Activated B cell treated with CpG ODN at 0.5 μM for 24 hours (primary cell): ENCODE measurements around the gene UBQLN4. TPM values are rescaled to one million over a fixed set of nuclear protein-coding genes. Genes with fewer than 3 reads are reported as not detected.

Experiments
- ATAC-seq: fragments of 200-7000 bp; cut with Tn5 transposase; one replicate; pipeline ENCODE4 v1.10.0; 2021; ENCODE audit warnings: low read depth, mild to moderate bottlenecking, moderate library complexity
- CTCF ChIA-PET: fragments of 350-600 bp; sonication (Branson Sonifier 250); formaldehyde crosslinking; loops from one replicate; lab custom pipeline; 2021; ENCODE audit warnings: antibody characterized with exemption; lab: Charles Lee
- POLR2A ChIA-PET: fragments of 350-600 bp; sonication (Branson Sonifier 250); formaldehyde crosslinking; loops from one replicate; lab custom pipeline; 2021; ENCODE audit warnings: antibody characterized with exemption; lab: Charles Lee
- DNase-seq: peaks from one replicate; pipeline ENCODE4 v3.0.0; 2022
- H3K27ac Mint-ChIP-seq: one replicate; pipeline ENCODE4 v1.8.0; 2020; ENCODE audit warnings: mixed read lengths
- H3K27me3 Mint-ChIP-seq: one replicate; pipeline ENCODE4 v1.8.0; 2021; ENCODE audit warnings: mixed read lengths
- H3K36me3 Mint-ChIP-seq: one replicate; pipeline ENCODE4 v1.8.0; 2021; ENCODE audit warnings: low read depth, mixed read lengths
- H3K4me1 Mint-ChIP-seq: one replicate; pipeline ENCODE4 v1.8.0; 2021; ENCODE audit warnings: mixed read lengths
- H3K4me3 Mint-ChIP-seq: one replicate; pipeline ENCODE4 v1.8.0; 2020; ENCODE audit warnings: mild to moderate bottlenecking, mixed read lengths
- H3K9me3 Mint-ChIP-seq: one replicate; pipeline ENCODE4 v1.8.0; 2020; ENCODE audit warnings: mixed read lengths
- CTCF ChIP-seq: fragments of 200-600 bp; IDR thresholded peaks from one replicate; pipeline ENCODE4 v1.8.0; 2022; ENCODE audit warnings: antibody characterized with exemption, mild to moderate bottlenecking
- intact Hi-C: fragments of 100-400 bp; cut with micrococcal nuclease; formaldehyde crosslinking; loops from one replicate; pipeline ENCODE4 v1.15.1; 2024
- total RNA-seq: library from RNA; stranded (reverse); gene quantifications from 2 replicates; pipeline ENCODE4 v1.2.3, GENCODE V29; 2022

Gene UBQLN4
- total RNA-seq, 1 donor from 2014 or later: 28.1 TPM

- no peak for TF ChIP-seq CTCF
- CTCF ChIA-PET: interaction anchor here (0.6 kb wide), 1 partner anchor 668 kb away, joined by 3 read pairs; no protein-coding TSS in a partner anchor
- Mint-ChIP-seq H3K4me3 (no peak overlapping the region), H3K36me3 (no peaks in the 10 kb centered on the region), H3K9me3 (no peaks in the 10 kb centered on the region), H3K4me1 (peaks cover 3% of the 10 kb centered on the region), H3K27me3 (no peaks in the 10 kb centered on the region), H3K27ac (no peak overlapping the region)
- intact Hi-C loops: no loop called here
- ATAC-seq: no peak
- no peak for DNase-seq
- POLR2A ChIA-PET: no interaction called here
Measured at GRCh38 chr1:156070548-156070947, 16.9 kb upstream of the UBQLN4 start.

DNA sequence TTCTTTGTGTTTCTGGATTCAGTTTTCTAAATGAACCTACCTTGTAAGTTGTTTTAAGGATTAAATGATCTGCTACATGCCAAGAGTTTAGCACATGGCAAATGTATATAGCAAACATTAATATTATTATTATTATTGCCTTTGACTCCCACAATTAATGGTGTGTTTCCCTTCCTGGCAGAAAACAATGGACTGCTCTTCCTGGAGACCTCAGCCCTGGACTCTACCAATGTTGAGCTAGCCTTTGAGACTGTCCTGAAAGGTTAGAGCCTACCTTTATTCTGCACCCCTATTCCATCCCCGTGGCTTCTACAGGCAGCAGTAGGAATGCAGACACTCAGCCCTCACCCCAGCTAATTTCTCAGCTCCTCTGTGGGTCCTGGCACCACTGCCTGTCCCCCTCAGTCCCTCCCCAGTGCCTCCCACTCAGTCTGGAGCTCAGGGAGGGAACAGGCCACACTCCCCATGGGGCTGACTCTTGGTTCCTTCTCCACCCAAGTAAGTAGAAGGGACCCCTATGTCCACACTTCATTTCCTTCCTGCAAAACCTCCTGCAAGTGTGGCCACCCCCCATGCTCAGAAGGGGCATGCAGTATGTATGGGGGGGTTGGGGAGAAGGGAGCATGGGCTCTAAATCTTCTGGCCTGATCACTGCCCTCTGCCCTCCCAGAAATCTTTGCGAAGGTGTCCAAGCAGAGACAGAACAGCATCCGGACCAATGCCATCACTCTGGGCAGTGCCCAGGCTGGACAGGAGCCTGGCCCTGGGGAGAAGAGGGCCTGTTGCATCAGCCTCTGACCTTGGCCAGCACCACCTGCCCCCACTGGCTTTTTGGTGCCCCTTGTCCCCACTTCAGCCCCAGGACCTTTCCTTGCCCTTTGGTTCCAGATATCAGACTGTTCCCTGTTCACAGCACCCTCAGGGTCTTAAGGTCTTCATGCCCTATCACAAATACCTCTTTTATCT is 16.2 kb upstream of the UBQLN4 start:
- POLR2A ChIA-PET: no interaction called here
- H3K4me3 Mint-ChIP-seq: no peak overlapping the region
- ATAC-seq (no peak), DNase-seq (no peak)
- no peaks in the 10 kb centered on the region for H3K9me3 Mint-ChIP-seq
- intact Hi-C loops: no loop called here
- no peaks in the 10 kb centered on the region for H3K27me3 Mint-ChIP-seq
- CTCF ChIA-PET: interaction anchor here (0.6 kb wide), 1 partner anchor 668 kb away, joined by 3 read pairs; no protein-coding TSS in a partner anchor
- no peaks in the 10 kb centered on the region for H3K36me3 Mint-ChIP-seq
- no peak overlapping the region for H3K27ac Mint-ChIP-seq
- TF ChIP-seq CTCF: no peak
- H3K4me1 Mint-ChIP-seq: no peaks in the 10 kb centered on the region

DNA sequence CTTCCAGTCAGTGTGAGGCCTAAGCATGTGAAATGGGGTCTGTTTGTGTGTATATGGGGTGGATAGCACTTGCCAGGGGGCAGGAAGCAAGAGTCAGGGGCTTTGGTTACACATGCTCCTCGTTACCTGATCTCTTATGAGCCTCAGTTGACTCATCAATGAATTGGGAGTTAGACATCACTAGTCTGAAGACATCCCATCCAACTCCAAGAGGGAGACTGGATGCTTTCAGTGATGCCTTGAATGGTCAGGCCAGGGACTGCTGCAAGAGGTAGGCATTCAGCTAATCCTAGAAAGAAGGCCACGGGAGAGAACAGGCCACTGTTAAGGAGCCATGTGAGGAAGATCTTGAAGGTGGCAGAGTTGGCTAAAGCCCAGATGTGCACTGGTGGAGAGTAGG is 13.7 kb upstream of the UBQLN4 start:
- no peaks in the 10 kb centered on the region for H3K27me3 Mint-ChIP-seq
- intact Hi-C loops: no loop called here
- CTCF ChIA-PET: interaction anchor here (1.0 to 1.5 kb wide), 4 partner anchors 10 to 129 kb away, joined by 3 to 9 read pairs (median 4); no protein-coding TSS in a partner anchor
- no peaks in the 10 kb centered on the region for H3K4me1 Mint-ChIP-seq
- DNase-seq (no peak), ATAC-seq (no peak)
- H3K4me3 Mint-ChIP-seq: no peak overlapping the region
- H3K27ac Mint-ChIP-seq: no peak overlapping the region
- POLR2A ChIA-PET: no interaction called here
- no peaks in the 10 kb centered on the region for H3K9me3 Mint-ChIP-seq
- TF ChIP-seq CTCF: no peak
- no peaks in the 10 kb centered on the region for H3K36me3 Mint-ChIP-seq

DNA sequence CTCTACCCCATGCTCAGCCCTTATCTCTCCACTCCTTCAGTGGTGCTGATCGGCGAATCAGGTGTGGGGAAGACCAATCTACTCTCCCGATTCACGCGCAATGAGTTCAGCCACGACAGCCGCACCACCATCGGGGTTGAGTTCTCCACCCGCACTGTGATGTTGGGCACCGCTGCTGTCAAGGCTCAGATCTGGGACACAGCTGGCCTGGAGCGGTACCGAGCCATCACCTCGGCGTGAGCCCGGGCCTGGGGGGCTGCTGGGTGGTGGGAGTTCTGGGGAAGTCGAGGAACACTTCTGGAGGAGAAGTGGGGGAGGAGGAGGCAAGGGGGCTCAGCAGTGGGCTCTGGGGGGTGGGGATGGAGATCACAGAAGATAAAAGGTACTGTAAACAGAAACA is 12.3 kb upstream of the UBQLN4 start:
- intact Hi-C loops: loop anchor here (1.0 kb wide), 2 partner anchors 128 to 133 kb away; no protein-coding TSS in a partner anchor
- ATAC-seq: no peak
- DNase-seq: no peak
- Mint-ChIP-seq H3K4me1 (no peaks in the 10 kb centered on the region), H3K36me3 (no peaks in the 10 kb centered on the region), H3K27me3 (no peaks in the 10 kb centered on the region), H3K4me3 (no peak overlapping the region), H3K9me3 (no peaks in the 10 kb centered on the region), H3K27ac (no peak overlapping the region)
- ChIA-PET POLR2A (interaction anchor here (0.6 to 1.0 kb wide), 2 partner anchors 132 to 504 kb away, joined by 3 to 4 read pairs; partner anchors contain the start of gene KHDC4), CTCF (interaction anchor here (0.9 to 2.7 kb wide), 11 partner anchors 8 to 135 kb away, joined by 3 to 9 read pairs (median 3); partner anchors contain the start of genes SSR2 and UBQLN4)
- no peak for TF ChIP-seq CTCF

DNA sequence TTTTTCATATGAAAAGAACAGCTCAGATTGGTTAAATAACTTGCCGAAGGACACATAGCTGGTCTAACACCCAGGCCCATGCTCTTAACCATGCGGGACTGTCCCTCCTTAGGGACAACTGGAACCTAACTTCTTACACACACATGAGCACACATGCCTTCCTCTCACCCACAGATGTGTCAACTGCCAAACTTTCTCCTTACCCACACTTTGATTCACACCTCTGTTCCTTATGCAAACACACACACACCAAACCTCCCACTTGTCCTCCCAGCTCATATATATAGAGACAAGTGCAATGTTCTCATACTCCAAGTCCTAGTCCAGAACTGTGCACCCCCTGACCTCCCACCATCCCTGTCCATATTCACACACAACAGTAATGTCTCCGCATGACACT is 11.6 kb upstream of the UBQLN4 start:
- no peaks in the 10 kb centered on the region for H3K9me3 Mint-ChIP-seq
- ChIA-PET CTCF (interaction anchor here (2.7 kb wide), 1 partner anchor 76 kb away, joined by 7 read pairs; no protein-coding TSS in a partner anchor), POLR2A (interaction anchor here (0.6 kb wide), 1 partner anchor 504 kb away, joined by 4 read pairs; no protein-coding TSS in a partner anchor)
- H3K27me3 Mint-ChIP-seq: no peaks in the 10 kb centered on the region
- no peak overlapping the region for H3K27ac Mint-ChIP-seq
- intact Hi-C loops: no loop called here
- ATAC-seq: no peak
- DNase-seq: no peak
- no peak overlapping the region for H3K4me3 Mint-ChIP-seq
- TF ChIP-seq CTCF: no peak
- no peaks in the 10 kb centered on the region for H3K36me3 Mint-ChIP-seq
- no peaks in the 10 kb centered on the region for H3K4me1 Mint-ChIP-seq
